HEK293T (cell line): ENCODE data around the gene TUBA1A.
A peak's percentile ranks its signal among the peaks of the same experiment; 100 is the strongest.
"Not testable (repeated sequence)": the region's sequence is repeated elsewhere in the genome, so short reads cannot be mapped to it uniquely, and the experiment has no call there.

Source experiments
- CTCF ChIA-PET: fragments of 350-600 bp; formaldehyde crosslinking; extraction: SDS; loops from one replicate; lab custom pipeline; 2021; ENCODE audit warnings: antibody characterized with exemption, inconsistent platforms; lab: Yijun Ruan, JAX
- POLR2A ChIA-PET: fragments of 350-600 bp; formaldehyde crosslinking; extraction: SDS; loops from one replicate; lab custom pipeline; 2020; ENCODE audit warnings: antibody characterized with exemption, inconsistent platforms; lab: Yijun Ruan, JAX
- DNase-seq: peaks from one replicate; pipeline ENCODE4 v3.0.0; 2012; ENCODE audit warnings: mixed read lengths; ENCODE audit errors: extremely low spot score
- ARNT ChIP-seq: fragments of 450-650 bp; IDR thresholded peaks from 2 replicates; pipeline ENCODE4 v1.6.1; 2017; ENCODE audit warnings: mild to moderate bottlenecking
- BHLHE40 ChIP-seq: fragments of 450-650 bp; IDR thresholded peaks from 2 replicates; pipeline ENCODE4 v1.6.1; 2016; ENCODE audit warnings: mild to moderate bottlenecking, moderate library complexity, borderline replicate concordance
- CTBP1 ChIP-seq: fragments of 450-650 bp; IDR thresholded peaks from 2 replicates; pipeline ENCODE4 v1.6.1; 2016; ENCODE audit warnings: borderline replicate concordance
- ELF4 ChIP-seq: fragments of 450-650 bp; IDR thresholded peaks from 2 replicates; pipeline ENCODE4 v1.6.1; 2017; ENCODE audit warnings: antibody characterized with exemption
- FOXA1 ChIP-seq: fragments of 450-650 bp; IDR thresholded peaks from 2 replicates; pipeline ENCODE4 v1.6.1; 2016; ENCODE audit warnings: mild to moderate bottlenecking
- FOXK2 ChIP-seq: fragments of 450-650 bp; IDR thresholded peaks from 2 replicates; pipeline ENCODE4 v1.6.1; 2016; ENCODE audit warnings: mild to moderate bottlenecking
- FOXM1 ChIP-seq: fragments of 450-650 bp; IDR thresholded peaks from 2 replicates; pipeline ENCODE4 v1.6.1; 2017; ENCODE audit warnings: mild to moderate bottlenecking, borderline replicate concordance
- HDGF ChIP-seq: fragments of 450-650 bp; IDR thresholded peaks from 2 replicates; pipeline ENCODE4 v1.6.1; 2017; ENCODE audit warnings: antibody characterized with exemption, borderline replicate concordance
- L3MBTL2 ChIP-seq: fragments of 450-650 bp; conservative IDR thresholded peaks from 2 replicates; pipeline ENCODE4 v1.6.1; 2016; ENCODE audit warnings: mild to moderate bottlenecking
- LEF1 ChIP-seq: fragments of 450-650 bp; IDR thresholded peaks from 2 replicates; pipeline ENCODE4 v1.6.1; 2017; ENCODE audit warnings: mild to moderate bottlenecking, borderline replicate concordance
- NFRKB ChIP-seq: fragments of 450-650 bp; IDR thresholded peaks from 2 replicates; pipeline ENCODE4 v1.6.1; 2016; ENCODE audit warnings: mild to moderate bottlenecking, moderate library complexity
- PKNOX1 ChIP-seq: fragments of 450-650 bp; IDR thresholded peaks from 2 replicates; pipeline ENCODE4 v1.6.1; 2016
- SP1 ChIP-seq: fragments of 450-650 bp; IDR thresholded peaks from 2 replicates; pipeline ENCODE4 v1.6.1; 2017
- SUZ12 ChIP-seq: fragments of 450-650 bp; IDR thresholded peaks from 2 replicates; pipeline ENCODE4 v1.6.1; 2016; ENCODE audit warnings: mild to moderate bottlenecking
- TARDBP ChIP-seq: fragments of 450-650 bp; IDR thresholded peaks from 2 replicates; pipeline ENCODE4 v1.6.1; 2016
- ZNF384 ChIP-seq: fragments of 450-650 bp; IDR thresholded peaks from 2 replicates; pipeline ENCODE4 v1.6.1; 2016

The TUBA1A gene

GRCh38 chr12:49165114-49165513 lies 23.8 kb downstream of the TUBA1A start:
- ChIA-PET POLR2A (interaction anchor here (2.7 kb wide), 1 partner anchor 34 kb away, joined by 10 read pairs; the partner anchor contains the start of gene TUBA1B), CTCF (no interaction called here)
- DNase-seq, result no peak
- TF ChIP-seq TARDBP (no peak), FOXA1 (no peak), PKNOX1 (no peak), ELF4 (no peak), ZNF384 (no peak), FOXM1 (no peak)

- POLR2A ChIA-PET, CTCF ChIA-PET: not testable (repeated sequence)
Measured at GRCh38 chr12:49161901-49162300, 27.0 kb downstream of the TUBA1A start.

DNA sequence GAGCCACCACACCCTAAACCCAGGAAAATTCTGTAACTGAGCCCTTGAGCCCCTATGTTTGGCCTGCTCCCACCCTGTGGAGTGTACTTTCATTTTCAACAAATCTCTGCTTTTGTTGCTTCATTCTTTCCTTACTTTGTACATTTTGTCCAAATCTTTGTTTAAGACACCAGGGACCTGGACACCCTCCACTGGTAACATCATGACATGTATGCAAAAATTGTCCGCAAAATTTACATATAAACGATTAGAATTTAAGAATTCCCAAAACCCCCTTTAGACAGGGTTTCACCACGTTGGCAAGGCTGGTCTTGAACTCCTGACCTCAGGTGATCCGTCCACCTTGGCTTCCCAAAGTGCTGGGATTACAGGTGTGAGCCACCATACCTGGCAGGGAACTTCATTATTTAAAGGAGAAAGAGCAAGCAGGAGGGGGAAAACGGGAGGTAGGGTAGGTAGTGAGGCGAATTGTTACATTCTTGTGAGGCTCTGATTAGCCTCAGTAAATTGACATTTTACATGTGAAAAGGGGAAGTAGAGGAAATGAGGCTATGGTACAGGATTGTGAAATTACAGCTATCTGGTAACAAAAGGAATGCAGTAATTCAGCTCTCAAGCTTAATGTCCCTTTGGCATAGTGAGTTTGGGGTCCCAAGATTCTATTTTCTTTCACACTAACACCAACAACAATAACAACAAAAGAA lies 27.6 kb downstream of the TUBA1A start:
- no peak for DNase-seq
- ChIA-PET CTCF (no interaction called here), POLR2A (no interaction called here)
- no peak for TF ChIP-seq FOXA1
- TF ChIP-seq ELF4, result peak; percentile 24; the same call in 1 of the 2 replicates
- no peak for TF ChIP-seq NFRKB
- 0 out of 2 replicates have a peak, but pooled peaks have one; percentile 15 for TF ChIP-seq L3MBTL2

More at GRCh38 chr12:49161901-49162300, 27.0 kb downstream of the TUBA1A start:
- not testable (repeated sequence) for DNase-seq

GRCh38 chr12:49160399-49160798 lies 28.5 kb downstream of the TUBA1A start:
- POLR2A ChIA-PET, result interaction anchor here (0.6 kb wide), 2 partner anchors 29 to 30 kb away, joined by 3 read pairs; partner anchors contain the start of gene TUBA1B
- no peak for DNase-seq
- CTCF ChIA-PET, result interaction anchor here (0.6 kb wide), 1 partner anchor 75 kb away, joined by 4 read pairs; no protein-coding TSS in a partner anchor
- no peak for TF ChIP-seq ARNT
- TF ChIP-seq FOXA1, result no peak
- TF ChIP-seq PKNOX1, result no peak
- TF ChIP-seq NFRKB, result no peak
- TF ChIP-seq CTBP1, result no peak
- no peak for TF ChIP-seq ELF4
- no peak for TF ChIP-seq SUZ12
- TF ChIP-seq L3MBTL2, result no peak

DNA sequence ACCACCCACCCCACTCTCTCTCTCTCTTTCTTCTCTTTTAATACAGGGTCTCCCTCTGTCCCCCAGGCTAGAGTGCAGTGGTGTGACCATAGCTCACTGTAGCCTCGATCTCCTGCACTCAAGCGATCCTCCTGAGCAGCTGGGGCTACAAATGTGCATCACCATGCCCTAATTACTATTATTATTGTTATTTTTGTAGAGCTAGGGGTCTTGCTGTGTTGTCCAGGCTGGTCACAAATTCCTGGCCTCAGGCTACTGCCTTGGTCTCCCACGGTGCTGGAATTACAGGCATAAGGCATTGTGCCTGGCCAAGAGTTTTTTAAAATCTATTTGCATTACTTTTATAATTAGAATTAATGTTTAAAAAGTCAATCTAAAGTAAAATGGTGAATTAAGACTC lies 34.7 kb downstream of the TUBA1A start:
- DNase-seq, result no peak
- ChIA-PET CTCF (interaction anchor here (0.5 kb wide), 1 partner anchor 9 kb away, joined by 3 read pairs; no protein-coding TSS in a partner anchor), POLR2A (interaction anchor here (1.4 kb wide), 1 partner anchor 23 kb away, joined by 4 read pairs; the partner anchor contains the start of gene TUBA1B)
- TF ChIP-seq PKNOX1 (no peak), CTBP1 (no peak)

DNA sequence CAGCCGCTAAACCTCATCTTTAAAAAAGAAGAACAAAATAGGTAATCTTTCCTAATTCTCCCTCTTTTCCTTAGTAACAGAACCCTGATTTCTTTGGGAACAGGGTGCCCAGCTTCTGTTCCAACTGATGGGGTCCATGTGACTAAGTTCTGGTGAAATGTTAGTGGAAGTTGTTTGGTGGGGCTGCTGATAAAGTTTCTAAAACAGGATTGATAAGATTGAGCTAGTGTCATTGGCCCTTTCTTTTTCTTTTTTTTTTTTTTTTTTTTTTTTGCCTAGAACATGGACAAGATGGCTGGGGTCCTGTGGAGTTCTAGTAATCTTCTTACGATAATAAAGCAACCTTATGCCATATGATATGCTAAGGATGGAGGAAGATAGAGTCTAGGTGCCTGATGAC lies 41.5 kb downstream of the TUBA1A start:
- ChIA-PET CTCF (interaction anchor here (0.7 kb wide), 1 partner anchor 27 kb away, joined by 3 read pairs; no protein-coding TSS in a partner anchor), POLR2A (interaction anchor here (1.1 to 3.0 kb wide), 2 partner anchors 16 to 41 kb away, joined by 3 to 27 read pairs; partner anchors contain the start of gene TUBA1B)
- DNase-seq, result no peak
- TF ChIP-seq SUZ12 (no peak), CTBP1 (no peak), ZNF384 (0 out of 2 replicates have a peak, but pooled peaks have one; percentile 27), FOXK2 (no peak), BHLHE40 (no peak)

GRCh38 chr12:49146406-49146805 lies 42.5 kb downstream of the TUBA1A start:
- POLR2A ChIA-PET, result interaction anchor here (0.6 to 3.0 kb wide), 2 partner anchors 15 to 294 kb away, joined by 3 to 27 read pairs; partner anchors contain the start of genes DDX23 and TUBA1B
- CTCF ChIA-PET, result no interaction called here
- no peak for TF ChIP-seq PKNOX1
- TF ChIP-seq ELF4, result no peak
- no peak for TF ChIP-seq FOXM1
- no peak for TF ChIP-seq HDGF
- TF ChIP-seq FOXA1, result no peak
- no peak for TF ChIP-seq SP1
- TF ChIP-seq LEF1, result no peak
- no peak for TF ChIP-seq L3MBTL2
- TF ChIP-seq ZNF384, result no peak
- no peak for TF ChIP-seq FOXK2
- no peak for TF ChIP-seq NFRKB
- no peak for TF ChIP-seq BHLHE40
- no peak for TF ChIP-seq ARNT
- TF ChIP-seq CTBP1, result no peak
- no peak for TF ChIP-seq SUZ12
- no peak for TF ChIP-seq TARDBP
- no peak for DNase-seq
